ENCODE measurements around the gene LLGL1. TPM values are rescaled to one million over a fixed set of nuclear protein-coding genes. Genes with fewer than 3 reads are reported as not detected.

LLGL1 gene
- total RNA-seq, 2 donors from 2014 or later = 17.7 to 33.5 TPM

- Histone ChIP-seq H3K4me1 (replicated peaks) (peaks cover 39% of the 10 kb centered on the region), H3K27me3 (replicated peaks; ENCODE audit: insufficient read depth) (no peaks in the 10 kb centered on the region), H3K4me3 (peak overlapping the region; percentile 96 to 99), H3K36me3 (no peaks in the 10 kb centered on the region), H3K9me3 (no peaks in the 10 kb centered on the region), H3K27ac (peak overlapping the region in 1 of 2 donors; percentile 96)
- intact Hi-C loops (cut with DNase I) = no loop called here
- WGBS = 11% methylated on average over 2 of the region's 2 CpGs
- no peak for TF ChIP-seq POLR2AphosphoS5 (IDR thresholded peaks at IDR 0.05)
- DNase-seq (ENCODE audit: low spot score) = no peak
These were observed 38.2 kb upstream of the LLGL1 start for GRCh38 chr17:18187226-18187625.

- no peaks in the 10 kb centered on the region for H3K9me3 ChIP-seq
- H3K27me3 ChIP-seq (replicated peaks; ENCODE audit: insufficient read depth) = no peaks in the 10 kb centered on the region
- no peaks in the 10 kb centered on the region for H3K36me3 ChIP-seq
- TF ChIP-seq CTCF (IDR thresholded peaks at IDR 0.05) (no peak), POLR2A (IDR thresholded peaks at IDR 0.05) (no peak), POLR2AphosphoS5 (IDR thresholded peaks at IDR 0.05) (no peak)
- intact Hi-C loops (cut with DNase I) = no loop called here
- peaks cover 35% of the 10 kb centered on the region for H3K4me1 ChIP-seq (replicated peaks)
- no peak for DNase-seq (ENCODE audit: low spot score)
- H3K4me3 ChIP-seq = peak overlapping the region; percentile 96 to 99
- 22% methylated on average over 9 of the region's 9 CpGs for WGBS
- peak overlapping the region; percentile 16 to 96 for H3K27ac ChIP-seq
These were observed 37.3 kb upstream of the LLGL1 start for GRCh38 chr17:18187821-18188761.

GRCh38 chr17:18190628-18191235 is 34.7 kb upstream of the LLGL1 start:
- no peaks in the 10 kb centered on the region for H3K9me3 ChIP-seq
- no peaks in the 10 kb centered on the region for H3K27me3 ChIP-seq (replicated peaks; ENCODE audit: insufficient read depth)
- H3K27ac ChIP-seq = peak overlapping the region in 1 of 2 donors; percentile 12
- intact Hi-C loops (cut with DNase I) = no loop called here
- H3K36me3 ChIP-seq = no peaks in the 10 kb centered on the region
- no peak for TF ChIP-seq POLR2AphosphoS5 (IDR thresholded peaks at IDR 0.05)
- TF ChIP-seq CTCF (IDR thresholded peaks at IDR 0.05) = no peak
- TF ChIP-seq POLR2A (IDR thresholded peaks at IDR 0.05) = no peak
- WGBS = 34% methylated on average over 3 of the region's 3 CpGs
- H3K4me1 ChIP-seq (replicated peaks) = peaks cover 35% of the 10 kb centered on the region
- H3K4me3 ChIP-seq = no peak overlapping the region
- DNase-seq (ENCODE audit: low spot score) = no peak

GRCh38 chr17:18191236-18191667 is 34.2 kb upstream of the LLGL1 start:
- H3K4me3 ChIP-seq = no peak overlapping the region
- 42% methylated on average over 3 of the region's 3 CpGs for WGBS
- intact Hi-C loops (cut with DNase I) = no loop called here
- peak overlapping the region in 1 of 2 donors; percentile 12 for H3K27ac ChIP-seq
- no peak for DNase-seq (ENCODE audit: low spot score)
- no peak for TF ChIP-seq POLR2A (IDR thresholded peaks at IDR 0.05)
- TF ChIP-seq POLR2AphosphoS5 (IDR thresholded peaks at IDR 0.05) = no peak
- no peak for TF ChIP-seq CTCF (IDR thresholded peaks at IDR 0.05)
- no peaks in the 10 kb centered on the region for H3K27me3 ChIP-seq (replicated peaks; ENCODE audit: insufficient read depth)
- no peaks in the 10 kb centered on the region for H3K36me3 ChIP-seq
- no peaks in the 10 kb centered on the region for H3K9me3 ChIP-seq
- peaks cover 33% of the 10 kb centered on the region for H3K4me1 ChIP-seq (replicated peaks)

- Histone ChIP-seq H3K4me3 (no peak overlapping the region), H3K4me1 (replicated peaks) (peaks cover 28% of the 10 kb centered on the region), H3K27me3 (replicated peaks; ENCODE audit: insufficient read depth) (no peaks in the 10 kb centered on the region), H3K27ac (no peak overlapping the region), H3K9me3 (no peaks in the 10 kb centered on the region), H3K36me3 (no peaks in the 10 kb centered on the region)
- intact Hi-C loops (cut with DNase I) = no loop called here
- 85% methylated on average over 2 of the region's 2 CpGs for WGBS
- DNase-seq (ENCODE audit: low spot score) = no peak
- TF ChIP-seq CTCF (IDR thresholded peaks at IDR 0.05) (no peak), POLR2A (IDR thresholded peaks at IDR 0.05) (no peak)
These were observed 33.5 kb upstream of the LLGL1 start for GRCh38 chr17:18191967-18192366.

Data from prostate gland (tissue), 2 donors.